ENCODE data around the gene MBOAT2. TPM values are rescaled to one million over a fixed set of nuclear protein-coding genes. Genes with fewer than 3 reads are reported as not detected.

MBOAT2 gene
- total and polyA plus RNA-seq, 2 experiments from 2014 or later, result 15.9 to 22.7 TPM

DNA sequence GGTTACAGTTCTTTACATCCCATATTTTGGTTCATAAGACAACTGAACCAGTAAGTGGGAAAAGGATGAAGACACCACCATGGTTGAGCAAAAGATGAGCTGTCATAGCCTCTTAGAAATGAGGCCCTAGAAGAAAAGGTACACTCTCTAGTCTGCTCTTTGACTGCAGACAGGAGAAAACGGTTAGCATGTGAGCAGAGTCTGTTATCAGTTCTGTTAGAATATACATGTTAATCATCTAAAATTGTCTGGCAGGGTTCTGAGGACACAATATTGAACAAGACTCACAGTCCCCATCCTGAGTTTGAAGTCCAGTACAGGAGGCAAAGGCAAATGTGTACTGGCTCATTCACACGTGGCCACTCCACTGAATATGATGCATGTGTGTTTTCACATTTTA is 78.1 kb downstream of the MBOAT2 start:
- no peaks in the 10 kb centered on the region for H3K9me3 Mint-ChIP-seq
- H3K36me3 Mint-ChIP-seq (ENCODE audit: low read depth), result no peaks in the 10 kb centered on the region
- Histone ChIP-seq H4K20me1 (replicated peaks; ENCODE audit: insufficient read depth) (no peaks in the 10 kb centered on the region), H2AFZ (no peak overlapping the region), H3K4me3 (no peak overlapping the region), H3K9me2 (ENCODE audit: insufficient read depth) (no peaks in the 10 kb centered on the region), H3K27ac (ENCODE audit: low read depth) (no peak overlapping the region), H3K27me3 (ENCODE audit: insufficient read depth) (no peaks in the 10 kb centered on the region), H3F3A (replicated peaks; ENCODE audit: low read depth) (no peaks in the 10 kb centered on the region), H3K4me2 (no peak overlapping the region), H3K79me2 (replicated peaks; ENCODE audit: insufficient read depth) (no peaks in the 10 kb centered on the region), H3K4me1 (ENCODE audit: insufficient read depth) (no peaks in the 10 kb centered on the region), H3K36me3 (ENCODE audit: insufficient read depth) (no peaks in the 10 kb centered on the region)
- ATAC-seq, result no peak
- no peak overlapping the region for H3K27ac Mint-ChIP-seq
- TF ChIP-seq JUNB (IDR thresholded peaks at IDR 0.05; ENCODE audit: unreplicated experiment) (no peak), STAT1 (IDR thresholded peaks at IDR 0.05; ENCODE audit: unreplicated experiment) (no peak), EZH2 (IDR thresholded peaks at IDR 0.05; ENCODE audit: low read depth, unreplicated experiment) (no peak), EZH2phosphoT487 (IDR thresholded peaks at IDR 0.05; ENCODE audit: unreplicated experiment) (no peak), ZNF114 (CRISPR knock-in tag; IDR thresholded peaks at IDR 0.05) (no peak), CTCF (conservative IDR thresholded peaks at IDR 0.05; ENCODE audit: low read depth in 2 of 2) (no peak), REST (IDR thresholded peaks at IDR 0.05; ENCODE audit: unreplicated experiment) (no peak), CREB1 (CRISPR knock-in tag; IDR thresholded peaks at IDR 0.05; ENCODE audit: low read depth) (no peak), POLR2AphosphoS5 (IDR thresholded peaks at IDR 0.05; ENCODE audit: low read depth) (no peak), ZNF331 (CRISPR knock-in tag; IDR thresholded peaks at IDR 0.05; ENCODE audit: low read depth) (no peak), NANOG (IDR thresholded peaks at IDR 0.05; ENCODE audit: borderline replicate concordance) (no peak)
- TF ChIP-seq, protein P1, sequence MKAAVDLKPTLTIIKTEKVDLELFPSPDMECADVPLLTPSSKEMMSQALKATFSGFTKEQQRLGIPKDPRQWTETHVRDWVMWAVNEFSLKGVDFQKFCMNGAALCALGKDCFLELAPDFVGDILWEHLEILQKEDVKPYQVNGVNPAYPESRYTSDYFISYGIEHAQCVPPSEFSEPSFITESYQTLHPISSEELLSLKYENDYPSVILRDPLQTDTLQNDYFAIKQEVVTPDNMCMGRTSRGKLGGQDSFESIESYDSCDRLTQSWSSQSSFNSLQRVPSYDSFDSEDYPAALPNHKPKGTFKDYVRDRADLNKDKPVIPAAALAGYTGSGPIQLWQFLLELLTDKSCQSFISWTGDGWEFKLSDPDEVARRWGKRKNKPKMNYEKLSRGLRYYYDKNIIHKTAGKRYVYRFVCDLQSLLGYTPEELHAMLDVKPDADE (IDR thresholded peaks at IDR 0.05), result no peak
- TF ChIP-seq, protein P2, sequence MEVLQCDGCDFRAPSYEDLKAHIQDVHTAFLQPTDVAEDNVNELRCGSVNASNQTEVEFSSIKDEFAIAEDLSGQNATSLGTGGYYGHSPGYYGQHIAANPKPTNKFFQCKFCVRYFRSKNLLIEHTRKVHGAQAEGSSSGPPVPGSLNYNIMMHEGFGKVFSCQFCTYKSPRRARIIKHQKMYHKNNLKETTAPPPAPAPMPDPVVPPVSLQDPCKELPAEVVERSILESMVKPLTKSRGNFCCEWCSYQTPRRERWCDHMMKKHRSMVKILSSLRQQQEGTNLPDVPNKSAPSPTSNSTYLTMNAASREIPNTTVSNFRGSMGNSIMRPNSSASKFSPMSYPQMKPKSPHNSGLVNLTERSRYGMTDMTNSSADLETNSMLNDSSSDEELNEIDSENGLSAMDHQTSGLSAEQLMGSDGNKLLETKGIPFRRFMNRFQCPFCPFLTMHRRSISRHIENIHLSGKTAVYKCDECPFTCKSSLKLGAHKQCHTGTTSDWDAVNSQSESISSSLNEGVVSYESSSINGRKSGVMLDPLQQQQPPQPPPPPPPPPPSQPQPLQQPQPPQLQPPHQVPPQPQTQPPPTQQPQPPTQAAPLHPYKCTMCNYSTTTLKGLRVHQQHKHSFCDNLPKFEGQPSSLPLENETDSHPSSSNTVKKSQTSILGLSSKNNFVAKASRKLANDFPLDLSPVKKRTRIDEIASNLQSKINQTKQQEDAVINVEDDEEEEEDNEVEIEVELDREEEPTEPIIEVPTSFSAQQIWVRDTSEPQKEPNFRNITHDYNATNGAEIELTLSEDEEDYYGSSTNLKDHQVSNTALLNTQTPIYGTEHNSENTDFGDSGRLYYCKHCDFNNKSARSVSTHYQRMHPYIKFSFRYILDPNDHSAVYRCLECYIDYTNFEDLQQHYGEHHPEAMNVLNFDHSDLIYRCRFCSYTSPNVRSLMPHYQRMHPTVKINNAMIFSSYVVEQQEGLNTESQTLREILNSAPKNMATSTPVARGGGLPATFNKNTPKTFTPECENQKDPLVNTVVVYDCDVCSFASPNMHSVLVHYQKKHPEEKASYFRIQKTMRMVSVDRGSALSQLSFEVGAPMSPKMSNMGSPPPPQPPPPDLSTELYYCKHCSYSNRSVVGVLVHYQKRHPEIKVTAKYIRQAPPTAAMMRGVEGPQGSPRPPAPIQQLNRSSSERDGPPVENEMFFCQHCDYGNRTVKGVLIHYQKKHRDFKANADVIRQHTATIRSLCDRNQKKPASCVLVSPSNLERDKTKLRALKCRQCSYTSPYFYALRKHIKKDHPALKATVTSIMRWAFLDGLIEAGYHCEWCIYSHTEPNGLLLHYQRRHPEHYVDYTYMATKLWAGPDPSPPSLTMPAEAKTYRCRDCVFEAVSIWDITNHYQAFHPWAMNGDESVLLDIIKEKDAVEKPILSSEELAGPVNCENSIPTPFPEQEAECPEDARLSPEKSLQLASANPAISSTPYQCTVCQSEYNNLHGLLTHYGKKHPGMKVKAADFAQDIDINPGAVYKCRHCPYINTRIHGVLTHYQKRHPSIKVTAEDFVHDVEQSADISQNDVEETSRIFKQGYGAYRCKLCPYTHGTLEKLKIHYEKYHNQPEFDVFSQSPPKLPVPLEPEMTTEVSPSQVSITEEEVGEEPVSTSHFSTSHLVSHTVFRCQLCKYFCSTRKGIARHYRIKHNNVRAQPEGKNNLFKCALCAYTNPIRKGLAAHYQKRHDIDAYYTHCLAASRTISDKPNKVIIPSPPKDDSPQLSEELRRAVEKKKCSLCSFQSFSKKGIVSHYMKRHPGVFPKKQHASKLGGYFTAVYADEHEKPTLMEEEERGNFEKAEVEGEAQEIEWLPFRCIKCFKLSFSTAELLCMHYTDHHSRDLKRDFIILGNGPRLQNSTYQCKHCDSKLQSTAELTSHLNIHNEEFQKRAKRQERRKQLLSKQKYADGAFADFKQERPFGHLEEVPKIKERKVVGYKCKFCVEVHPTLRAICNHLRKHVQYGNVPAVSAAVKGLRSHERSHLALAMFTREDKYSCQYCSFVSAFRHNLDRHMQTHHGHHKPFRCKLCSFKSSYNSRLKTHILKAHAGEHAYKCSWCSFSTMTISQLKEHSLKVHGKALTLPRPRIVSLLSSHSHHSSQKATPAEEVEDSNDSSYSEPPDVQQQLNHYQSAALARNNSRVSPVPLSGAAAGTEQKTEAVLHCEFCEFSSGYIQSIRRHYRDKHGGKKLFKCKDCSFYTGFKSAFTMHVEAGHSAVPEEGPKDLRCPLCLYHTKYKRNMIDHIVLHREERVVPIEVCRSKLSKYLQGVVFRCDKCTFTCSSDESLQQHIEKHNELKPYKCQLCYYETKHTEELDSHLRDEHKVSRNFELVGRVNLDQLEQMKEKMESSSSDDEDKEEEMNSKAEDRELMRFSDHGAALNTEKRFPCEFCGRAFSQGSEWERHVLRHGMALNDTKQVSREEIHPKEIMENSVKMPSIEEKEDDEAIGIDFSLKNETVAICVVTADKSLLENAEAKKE (CRISPR knock-in tag; IDR thresholded peaks at IDR 0.05), result no peak
- H3K4me1 Mint-ChIP-seq, result peaks cover 11% of the 10 kb centered on the region
- DNase-seq (ENCODE audit: low spot score), result no peak
- H3K4me3 Mint-ChIP-seq, result no peak overlapping the region
- peaks cover 2% of the 10 kb centered on the region for H3K27me3 Mint-ChIP-seq (ENCODE audit: insufficient read depth, low read depth, poor library complexity)

Data from GM23338 (cell line).